ENCODE measurements around the gene OR9Q1.

GRCh38 chr11:58133309-58134076, 109.8 kb downstream of the OR9Q1 start:
- TF ChIP-seq, protein P1, sequence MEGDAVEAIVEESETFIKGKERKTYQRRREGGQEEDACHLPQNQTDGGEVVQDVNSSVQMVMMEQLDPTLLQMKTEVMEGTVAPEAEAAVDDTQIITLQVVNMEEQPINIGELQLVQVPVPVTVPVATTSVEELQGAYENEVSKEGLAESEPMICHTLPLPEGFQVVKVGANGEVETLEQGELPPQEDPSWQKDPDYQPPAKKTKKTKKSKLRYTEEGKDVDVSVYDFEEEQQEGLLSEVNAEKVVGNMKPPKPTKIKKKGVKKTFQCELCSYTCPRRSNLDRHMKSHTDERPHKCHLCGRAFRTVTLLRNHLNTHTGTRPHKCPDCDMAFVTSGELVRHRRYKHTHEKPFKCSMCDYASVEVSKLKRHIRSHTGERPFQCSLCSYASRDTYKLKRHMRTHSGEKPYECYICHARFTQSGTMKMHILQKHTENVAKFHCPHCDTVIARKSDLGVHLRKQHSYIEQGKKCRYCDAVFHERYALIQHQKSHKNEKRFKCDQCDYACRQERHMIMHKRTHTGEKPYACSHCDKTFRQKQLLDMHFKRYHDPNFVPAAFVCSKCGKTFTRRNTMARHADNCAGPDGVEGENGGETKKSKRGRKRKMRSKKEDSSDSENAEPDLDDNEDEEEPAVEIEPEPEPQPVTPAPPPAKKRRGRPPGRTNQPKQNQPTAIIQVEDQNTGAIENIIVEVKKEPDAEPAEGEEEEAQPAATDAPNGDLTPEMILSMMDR (IDR thresholded peaks at IDR 0.05): no peak
- TF ChIP-seq POLR2A (IDR thresholded peaks at IDR 0.05) (no peak), POLR2AphosphoS5 (IDR thresholded peaks at IDR 0.05; ENCODE audit: insufficient read depth in 1 of 2, low read depth in 1 of 2) (no peak)

All from vagina (tissue), 2 donors.